Measurements from ENCODE around the gene RBSN. TPM values are rescaled to one million over a fixed set of nuclear protein-coding genes. Genes with fewer than 3 reads are reported as not detected.

Gene RBSN
- total RNA-seq, 4 donors from 2014 or later = 27.4 to 62.8 (median 39.8) TPM

DNA sequence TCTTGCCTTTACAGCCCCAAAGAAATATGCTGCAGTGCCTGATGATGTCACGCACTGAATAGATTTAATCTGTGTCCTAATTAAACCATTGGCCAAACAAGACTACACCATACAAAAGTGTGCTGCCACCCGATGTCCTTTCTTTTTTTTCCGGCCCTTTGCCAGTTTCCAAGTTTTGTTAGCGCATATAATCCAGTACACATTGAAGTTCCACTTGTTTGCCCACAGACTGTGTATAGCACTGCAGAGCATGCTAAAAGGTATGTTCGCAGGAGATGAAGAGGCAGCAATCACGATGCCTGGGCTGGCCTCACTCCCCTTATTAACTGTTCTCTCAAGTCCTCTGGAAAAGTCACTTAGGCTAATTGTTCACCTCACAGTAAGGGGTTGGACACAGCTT is 60.6 kb downstream of the RBSN start:
- no peak for TF ChIP-seq POLR2A (IDR thresholded peaks at IDR 0.05)
- no peak for TF ChIP-seq CTCF (IDR thresholded peaks at IDR 0.05)
- Histone ChIP-seq H3K27me3 (no peaks in the 10 kb centered on the region), H3K4me3 (no peak overlapping the region), H3K36me3 (no peaks in the 10 kb centered on the region), H3K27ac (no peak overlapping the region), H3K9me3 (no peaks in the 10 kb centered on the region), H3K4me1 (no peaks in the 10 kb centered on the region)
- DNase-seq = no peak
- intact Hi-C loops (cut with DNase I; ENCODE audit: low total_unique reads) = no loop called here

- Histone ChIP-seq H3K4me1 (no peaks in the 10 kb centered on the region), H3K27ac (no peak overlapping the region), H3K27me3 (no peaks in the 10 kb centered on the region), H3K9me3 (no peaks in the 10 kb centered on the region), H3K36me3 (no peaks in the 10 kb centered on the region), H3K4me3 (no peak overlapping the region)
- TF ChIP-seq POLR2A (IDR thresholded peaks at IDR 0.05) (no peak), CTCF (IDR thresholded peaks at IDR 0.05) (no peak)
- intact Hi-C loops (cut with DNase I; ENCODE audit: low total_unique reads) = no loop called here
- no peak for DNase-seq
Measured at GRCh38 chr3:15033103-15033502, 65.8 kb downstream of the RBSN start.

GRCh38 chr3:15032650-15033049 is 66.3 kb downstream of the RBSN start:
- Histone ChIP-seq H3K36me3 (no peaks in the 10 kb centered on the region), H3K4me1 (no peaks in the 10 kb centered on the region), H3K4me3 (no peak overlapping the region), H3K9me3 (no peaks in the 10 kb centered on the region), H3K27me3 (no peaks in the 10 kb centered on the region), H3K27ac (no peak overlapping the region)
- no peak for DNase-seq
- no peak for TF ChIP-seq CTCF (IDR thresholded peaks at IDR 0.05)
- no peak for TF ChIP-seq POLR2A (IDR thresholded peaks at IDR 0.05)
- intact Hi-C loops (cut with DNase I; ENCODE audit: low total_unique reads) = no loop called here

DNA sequence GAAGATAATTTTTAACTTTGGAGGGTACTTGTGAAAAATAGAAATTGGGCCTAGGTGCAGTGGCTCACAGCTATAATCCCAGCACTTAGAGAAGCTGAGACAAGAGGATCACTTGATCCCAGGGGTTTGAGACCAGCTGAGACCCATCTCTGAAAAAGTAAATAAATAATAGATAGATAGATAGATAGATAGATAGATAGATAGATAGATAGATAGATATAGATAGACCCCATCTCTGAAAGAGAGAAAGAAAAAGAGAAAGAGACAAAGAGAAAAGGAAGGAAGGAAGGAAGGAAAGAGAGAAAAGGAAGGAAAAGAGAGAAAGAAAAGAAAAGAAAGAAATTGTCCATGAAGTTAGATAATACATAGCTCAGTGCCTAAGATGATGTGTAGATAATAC is 69.3 kb downstream of the RBSN start:
- Histone ChIP-seq H3K36me3 (no peaks in the 10 kb centered on the region), H3K27me3 (no peaks in the 10 kb centered on the region), H3K9me3 (no peaks in the 10 kb centered on the region), H3K4me1 (no peaks in the 10 kb centered on the region), H3K4me3 (no peak overlapping the region), H3K27ac (no peak overlapping the region)
- no peak for DNase-seq
- TF ChIP-seq CTCF (IDR thresholded peaks at IDR 0.05) (no peak), POLR2A (IDR thresholded peaks at IDR 0.05) (no peak)
- intact Hi-C loops (cut with DNase I; ENCODE audit: low total_unique reads) = no loop called here

- no peaks in the 10 kb centered on the region for H3K36me3 ChIP-seq
Measured at GRCh38 chr3:15023719-15024118, 75.2 kb downstream of the RBSN start.

More at GRCh38 chr3:15023719-15024118, 75.2 kb downstream of the RBSN start:
- no peaks in the 10 kb centered on the region for H3K4me1 ChIP-seq
- no peak overlapping the region for H3K27ac ChIP-seq
- H3K4me3 ChIP-seq = no peak overlapping the region
- TF ChIP-seq CTCF (IDR thresholded peaks at IDR 0.05) (no peak), POLR2A (IDR thresholded peaks at IDR 0.05) (no peak)
- H3K27me3 ChIP-seq = no peaks in the 10 kb centered on the region
- intact Hi-C loops (cut with DNase I; ENCODE audit: low total_unique reads) = no loop called here
- no peaks in the 10 kb centered on the region for H3K9me3 ChIP-seq
- no peak for DNase-seq
